T-cell (primary cell): ENCODE results near the gene NOP16. TPM values are rescaled to one million over a fixed set of nuclear protein-coding genes. Genes with fewer than 3 reads are reported as not detected.

ENCODE experiments used
- ATAC-seq, 4 experiments: fragments of 200-7000 bp in 3 of 4; fragments of 150-1000 bp in 1 of 4; cut with Tn5 transposase; replicated peaks in 1 of 4; 1 replicate in 3 of 4; 2 replicates in 1 of 4; pipeline ENCODE4 v1.10.0; 2021; ENCODE audit warnings: moderate library complexity in 3 of 4, mild to moderate bottlenecking in 2 of 4, moderate number of reproducible peaks in 1 of 4
- CTCF ChIA-PET, 2 donors: fragments of 300-600 bp; sonication (Branson Sonifier 250); formaldehyde crosslinking; loops; one replicate each; lab custom pipeline; 2022; ENCODE audit warnings: antibody characterized with exemption in 2 of 2; lab: Charles Lee
- POLR2A ChIA-PET, 2 donors: fragments of 300-600 bp; sonication (Branson Sonifier 250); formaldehyde crosslinking; loops; one replicate each; lab custom pipeline; 2022; ENCODE audit warnings: antibody characterized with exemption in 2 of 2; lab: Charles Lee
- DNase-seq, 35 experiments: peaks; one replicate each; pipeline versions ENCODE4 v3.0.0 to v3.0.0-alpha.2; 2013 to 2023
- H3K27ac ChIP-seq: one replicate; pipeline ENCODE4 v1.5.1; 2013; ENCODE audit warnings: low read length
- H3K27me3 ChIP-seq, 2 experiments: replicated peaks in 1 of 2; 1 replicate in 1 of 2; 2 replicates in 1 of 2; pipeline versions ENCODE4 v1.6.1 to v1.7.0; 2013; ENCODE audit warnings: low read length in 1 of 2, mixed read lengths in 1 of 2; ENCODE audit not compliant: control insufficient read depth in 2 of 2, insufficient read depth in 2 of 2; ENCODE audit errors: extremely low read depth in 1 of 2
- H3K36me3 ChIP-seq, 2 donors: 1 replicate in 1 of 2; 2 replicates in 1 of 2; pipeline versions ENCODE4 v1.6.1 to v1.7.0; 2013; ENCODE audit warnings: low read length in 1 of 2; ENCODE audit not compliant: control insufficient read depth in 2 of 2, insufficient read depth in 1 of 2; ENCODE audit errors: extremely low read depth in 1 of 2
- H3K4me1 ChIP-seq, 2 experiments: 1 replicate in 1 of 2; 2 replicates in 1 of 2; pipeline versions ENCODE4 v1.6.1 to v1.7.0; 2013; ENCODE audit warnings: low read length in 2 of 2, mixed read lengths in 1 of 2; ENCODE audit not compliant: insufficient read depth in 2 of 2, control insufficient read depth in 1 of 2; ENCODE audit errors: extremely low read depth in 1 of 2
- H3K4me3 ChIP-seq, 2 donors: 1 replicate in 1 of 2; 2 replicates in 1 of 2; pipeline versions ENCODE4 v1.5.1 to v1.7.0; 2013; ENCODE audit warnings: mild to moderate bottlenecking in 2 of 2, low read length in 1 of 2, moderate library complexity in 1 of 2; ENCODE audit not compliant: control insufficient read depth in 1 of 2; ENCODE audit errors: extremely low read depth in 1 of 2
- H3K9me3 ChIP-seq: 2 replicates; pipeline ENCODE4 v1.7.0; 2013
- H3K27ac Mint-ChIP-seq, 2 donors: one replicate each; pipeline ENCODE4 v1.8.0; 2020 to 2021; ENCODE audit warnings: mild to moderate bottlenecking in 2 of 2, mixed read lengths in 2 of 2
- H3K27me3 Mint-ChIP-seq, 2 donors: one replicate each; pipeline ENCODE4 v1.8.0; 2021 to 2022; ENCODE audit warnings: mixed read lengths in 2 of 2
- H3K36me3 Mint-ChIP-seq: one replicate; pipeline ENCODE4 v1.8.0; 2021; ENCODE audit warnings: mixed read lengths
- H3K4me1 Mint-ChIP-seq, 3 donors: one replicate each; pipeline ENCODE4 v1.8.0; 2020 to 2022; ENCODE audit warnings: mixed read lengths in 3 of 3, mild to moderate bottlenecking in 1 of 3
- H3K4me3 Mint-ChIP-seq, 3 donors: one replicate each; pipeline ENCODE4 v1.8.0; 2020 to 2022; ENCODE audit warnings: mild to moderate bottlenecking in 3 of 3, mixed read lengths in 3 of 3, moderate library complexity in 3 of 3
- H3K9me3 Mint-ChIP-seq, 3 donors: one replicate each; pipeline ENCODE4 v1.8.0; 2020 to 2022; ENCODE audit warnings: mixed read lengths in 3 of 3
- WGBS: methylation state at CpG from one replicate; pipeline ENCODE4 v1.1.5; 2013; ENCODE audit warnings: missing lambda C conversion rate; ENCODE audit not compliant: insufficient coverage; 5-methylcytosine and 5-hydroxymethylcytosine counted together
- total RNA-seq, 35 experiments: library from RNA in 6 of 35; stranded (reverse) in 6 of 35; fragments of 120-200 nt in 1 of 35; gene quantifications; one replicate each; pipeline versions ENCODE4 v1.2.1 to v1.2.4 and lab custom pipeline; 2013 to 2026

Gene NOP16
- total RNA-seq, 5 donors from 2014 or later (not counting 1 experiment from before 2014, with no cell fraction given), result 10.4 to 29.3 (median 28.3) TPM

GRCh38 chr5:176425791-176426190, 37.4 kb upstream of the NOP16 start:
- H3K4me3 ChIP-seq, result no peak overlapping the region
- H3K36me3 ChIP-seq, result no peaks in the 10 kb centered on the region
- POLR2A ChIA-PET, result no interaction called here
- CTCF ChIA-PET, result interaction anchor here in 1 of 2 donors (0.7 kb wide), 1 partner anchor 59 kb away, joined by 3 read pairs; no protein-coding TSS in a partner anchor
- DNase-seq, result no peak
- no peak overlapping the region for H3K4me3 Mint-ChIP-seq
- WGBS, result no CpG with 5 or more reads among the region's 1 CpG
- ATAC-seq, result no peak
- peaks cover 0 to 8% of the 10 kb centered on the region in 2 experiments for H3K27me3 ChIP-seq
- H3K27ac Mint-ChIP-seq, result no peak overlapping the region
- H3K4me1 Mint-ChIP-seq, result peaks cover 4 to 5% (median 5%) of the 10 kb centered on the region in 3 donors
- H3K9me3 Mint-ChIP-seq, result peaks cover 0 to 2% (median 0%) of the 10 kb centered on the region in 3 donors
- H3K27me3 Mint-ChIP-seq, result peaks cover 0 to 10% of the 10 kb centered on the region in 2 donors
- H3K27ac ChIP-seq, result no peak overlapping the region
- H3K4me1 ChIP-seq, result no peaks in the 10 kb centered on the region
- no peaks in the 10 kb centered on the region for H3K36me3 Mint-ChIP-seq
- H3K9me3 ChIP-seq, result no peaks in the 10 kb centered on the region

GRCh38 chr5:176425138-176425537, 36.7 kb upstream of the NOP16 start:
- H3K9me3 ChIP-seq, result no peaks in the 10 kb centered on the region
- H3K27me3 Mint-ChIP-seq, result peaks cover 0 to 10% of the 10 kb centered on the region in 2 donors
- ATAC-seq, result no peak
- H3K9me3 Mint-ChIP-seq, result peaks cover 0 to 2% (median 0%) of the 10 kb centered on the region in 3 donors
- no peak overlapping the region for H3K4me3 ChIP-seq
- H3K36me3 Mint-ChIP-seq, result no peaks in the 10 kb centered on the region
- WGBS, result 60% methylated on average over 1 of the region's 1 CpG
- no peaks in the 10 kb centered on the region for H3K4me1 ChIP-seq
- no peaks in the 10 kb centered on the region for H3K36me3 ChIP-seq
- ChIA-PET CTCF (interaction anchor here in 1 of 2 donors (0.7 kb wide), 1 partner anchor 58 kb away, joined by 3 read pairs; no protein-coding TSS in a partner anchor), POLR2A (no interaction called here)
- H3K4me3 Mint-ChIP-seq, result no peak overlapping the region
- DNase-seq, result no peak
- no peaks in the 10 kb centered on the region for H3K4me1 Mint-ChIP-seq
- no peak overlapping the region for H3K27ac ChIP-seq
- H3K27ac Mint-ChIP-seq, result no peak overlapping the region
- H3K27me3 ChIP-seq, result peaks cover 0 to 8% of the 10 kb centered on the region in 2 experiments

GRCh38 chr5:176424181-176424580, 35.8 kb upstream of the NOP16 start:
- Mint-ChIP-seq H3K27ac (no peak overlapping the region), H3K4me3 (no peak overlapping the region), H3K9me3 (peaks cover 0 to 2% (median 0%) of the 10 kb centered on the region in 3 donors), H3K27me3 (peaks cover 0 to 10% of the 10 kb centered on the region in 2 donors), H3K36me3 (no peaks in the 10 kb centered on the region), H3K4me1 (no peaks in the 10 kb centered on the region)
- no CpG with 5 or more reads among the region's 3 CpGs for WGBS
- H3K9me3 ChIP-seq, result no peaks in the 10 kb centered on the region
- H3K4me1 ChIP-seq, result no peaks in the 10 kb centered on the region
- no peak for ATAC-seq
- no peak overlapping the region for H3K4me3 ChIP-seq
- CTCF ChIA-PET, result no interaction called here
- no peaks in the 10 kb centered on the region for H3K36me3 ChIP-seq
- POLR2A ChIA-PET, result no interaction called here
- no peak overlapping the region for H3K27ac ChIP-seq
- H3K27me3 ChIP-seq, result peaks cover 0 to 8% of the 10 kb centered on the region in 2 experiments
- DNase-seq, result no peak

- Mint-ChIP-seq H3K27me3 (peaks cover 0 to 10% of the 10 kb centered on the region in 2 donors), H3K27ac (no peak overlapping the region), H3K4me3 (no peak overlapping the region), H3K4me1 (peaks cover 5 to 8% (median 7%) of the 10 kb centered on the region in 3 donors), H3K9me3 (peaks cover 0 to 2% (median 0%) of the 10 kb centered on the region in 3 donors), H3K36me3 (no peaks in the 10 kb centered on the region)
- H3K4me3 ChIP-seq, result no peak overlapping the region
- ChIA-PET POLR2A (no interaction called here), CTCF (interaction anchor here in 1 of 2 donors (0.6 to 1.7 kb wide), 4 partner anchors 27 to 67 kb away, joined by 3 read pairs; no protein-coding TSS in a partner anchor)
- DNase-seq (no peak), ATAC-seq (no peak)
- no peaks in the 10 kb centered on the region for H3K9me3 ChIP-seq
- H3K4me1 ChIP-seq, result peaks cover 0 to 7% of the 10 kb centered on the region in 2 experiments
- no CpG with 5 or more reads among the region's 2 CpGs for WGBS
- H3K27ac ChIP-seq, result no peak overlapping the region
- no peaks in the 10 kb centered on the region for H3K36me3 ChIP-seq
- H3K27me3 ChIP-seq, result peaks cover 0 to 8% of the 10 kb centered on the region in 2 experiments
These were observed 32.7 kb upstream of the NOP16 start for GRCh38 chr5:176420972-176421544.

- no peaks in the 10 kb centered on the region for H3K9me3 ChIP-seq
- H3K27me3 Mint-ChIP-seq, result peaks cover 0 to 8% of the 10 kb centered on the region in 2 donors
- no peak overlapping the region for H3K4me3 ChIP-seq
- H3K4me3 Mint-ChIP-seq, result no peak overlapping the region
- H3K36me3 ChIP-seq, result no peaks in the 10 kb centered on the region
- ATAC-seq (no peak), DNase-seq (no peak)
- POLR2A ChIA-PET, result no interaction called here
- peaks cover 11 to 15% (median 13%) of the 10 kb centered on the region in 3 donors for H3K4me1 Mint-ChIP-seq
- peaks cover 6 to 17% of the 10 kb centered on the region in 2 experiments for H3K4me1 ChIP-seq
- no peak overlapping the region for H3K27ac ChIP-seq
- H3K27ac Mint-ChIP-seq, result no peak overlapping the region
- peaks cover 0 to 8% of the 10 kb centered on the region in 2 experiments for H3K27me3 ChIP-seq
- CTCF ChIA-PET, result interaction anchor here in 1 of 2 donors (1.7 kb wide), 1 partner anchor 28 kb away, joined by 3 read pairs; no protein-coding TSS in a partner anchor
- no peaks in the 10 kb centered on the region for H3K36me3 Mint-ChIP-seq
- 82% methylated on average over 5 of the region's 5 CpGs for WGBS
- H3K9me3 Mint-ChIP-seq, result no peaks in the 10 kb centered on the region
These were observed 31.7 kb upstream of the NOP16 start for GRCh38 chr5:176420086-176420485.

- Histone ChIP-seq H3K9me3 (no peaks in the 10 kb centered on the region), H3K36me3 (no peaks in the 10 kb centered on the region), H3K27ac (no peak overlapping the region), H3K4me3 (no peak overlapping the region), H3K27me3 (peaks cover 0 to 4% of the 10 kb centered on the region in 2 experiments), H3K4me1 (peaks cover 11 to 33% of the 10 kb centered on the region in 2 experiments)
- Mint-ChIP-seq H3K27me3 (peaks cover 0 to 7% of the 10 kb centered on the region in 2 donors), H3K9me3 (no peaks in the 10 kb centered on the region), H3K36me3 (no peaks in the 10 kb centered on the region), H3K4me3 (no peak overlapping the region), H3K27ac (peak overlapping the region in 1 of 2 donors; percentile 28), H3K4me1 (peaks cover 27 to 32% (median 28%) of the 10 kb centered on the region in 3 donors)
- ATAC-seq (no peak), DNase-seq (no peak)
- ChIA-PET CTCF (interaction anchor here (0.8 to 1.3 kb wide), 5 partner anchors 19 to 694 kb away, joined by 3 to 6 read pairs (median 5); no protein-coding TSS in a partner anchor), POLR2A (interaction anchor here (0.6 to 1.1 kb wide), 2 partner anchors 13 to 193 kb away, joined by 3 read pairs; no protein-coding TSS in a partner anchor)
- whole genome bisulfite sequencing, result 90% methylated on average over 8 of the region's 9 CpGs
These were observed 29.9 kb upstream of the NOP16 start for GRCh38 chr5:176418251-176418650.
